OCI-LY3 (cell line): ENCODE measurements around the gene XK.

Experiments used
- EZH2phosphoT487 ChIP-seq: fragments of 200-600 bp; shearing (Covaris generic); IDR thresholded peaks from 2 replicates; pipeline ENCODE4 v1.6.1; 2018; ENCODE audit warnings: antibody characterized with exemption, mixed run types, low read depth
- TF ChIP-seq, protein P1 (sequence below): fragments of 200-600, 300-600 bp; sonication (generic); IDR thresholded peaks from 2 replicates; pipeline ENCODE4 v1.5.1; 2014; ENCODE audit warnings: antibody characterized with exemption, low read length, low read depth

DNA sequence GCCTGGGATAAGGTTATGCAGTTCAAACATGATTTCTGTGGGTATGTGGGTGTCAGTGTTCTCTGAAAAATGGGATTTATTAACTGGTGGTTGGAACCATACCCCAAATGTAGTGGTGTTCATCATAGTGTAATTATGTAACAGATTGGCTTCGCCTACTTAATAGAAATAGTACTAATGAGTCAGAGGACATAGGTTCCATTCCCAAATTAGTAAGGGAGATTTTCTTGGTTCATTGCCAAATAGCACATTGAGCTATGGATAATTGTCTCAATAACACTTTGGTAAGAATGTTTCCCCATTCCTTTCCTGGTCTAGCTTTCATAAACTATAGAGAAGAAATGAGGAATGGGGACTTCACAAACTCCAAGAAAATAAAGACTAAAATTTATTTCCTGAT is 73.8 kb downstream of the XK start:
- TF ChIP-seq, protein P1, sequence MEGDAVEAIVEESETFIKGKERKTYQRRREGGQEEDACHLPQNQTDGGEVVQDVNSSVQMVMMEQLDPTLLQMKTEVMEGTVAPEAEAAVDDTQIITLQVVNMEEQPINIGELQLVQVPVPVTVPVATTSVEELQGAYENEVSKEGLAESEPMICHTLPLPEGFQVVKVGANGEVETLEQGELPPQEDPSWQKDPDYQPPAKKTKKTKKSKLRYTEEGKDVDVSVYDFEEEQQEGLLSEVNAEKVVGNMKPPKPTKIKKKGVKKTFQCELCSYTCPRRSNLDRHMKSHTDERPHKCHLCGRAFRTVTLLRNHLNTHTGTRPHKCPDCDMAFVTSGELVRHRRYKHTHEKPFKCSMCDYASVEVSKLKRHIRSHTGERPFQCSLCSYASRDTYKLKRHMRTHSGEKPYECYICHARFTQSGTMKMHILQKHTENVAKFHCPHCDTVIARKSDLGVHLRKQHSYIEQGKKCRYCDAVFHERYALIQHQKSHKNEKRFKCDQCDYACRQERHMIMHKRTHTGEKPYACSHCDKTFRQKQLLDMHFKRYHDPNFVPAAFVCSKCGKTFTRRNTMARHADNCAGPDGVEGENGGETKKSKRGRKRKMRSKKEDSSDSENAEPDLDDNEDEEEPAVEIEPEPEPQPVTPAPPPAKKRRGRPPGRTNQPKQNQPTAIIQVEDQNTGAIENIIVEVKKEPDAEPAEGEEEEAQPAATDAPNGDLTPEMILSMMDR: no peak
- no peak for TF ChIP-seq EZH2phosphoT487
